ENCODE measurements around the gene THNSL1.

GRCh38 chr10:25063644-25064043 lies 47.2 kb downstream of the THNSL1 start:
- TF ChIP-seq POLR2A (IDR thresholded peaks at IDR 0.05), result no peak
- TF ChIP-seq CTCF (IDR thresholded peaks at IDR 0.05), result no peak
